Bone marrow (tissue), 2 donors: ENCODE results near the gene GPSM3.
"Not testable (repeated sequence)": the region's sequence is repeated elsewhere in the genome, so short reads cannot be mapped to it uniquely, and the experiment has no call there.

Experiments
- DNase-seq, 2 donors: peaks; one replicate each; lab custom pipeline; 2025; lab: John Stamatoyannopoulos, UW

GPSM3 gene

DNA sequence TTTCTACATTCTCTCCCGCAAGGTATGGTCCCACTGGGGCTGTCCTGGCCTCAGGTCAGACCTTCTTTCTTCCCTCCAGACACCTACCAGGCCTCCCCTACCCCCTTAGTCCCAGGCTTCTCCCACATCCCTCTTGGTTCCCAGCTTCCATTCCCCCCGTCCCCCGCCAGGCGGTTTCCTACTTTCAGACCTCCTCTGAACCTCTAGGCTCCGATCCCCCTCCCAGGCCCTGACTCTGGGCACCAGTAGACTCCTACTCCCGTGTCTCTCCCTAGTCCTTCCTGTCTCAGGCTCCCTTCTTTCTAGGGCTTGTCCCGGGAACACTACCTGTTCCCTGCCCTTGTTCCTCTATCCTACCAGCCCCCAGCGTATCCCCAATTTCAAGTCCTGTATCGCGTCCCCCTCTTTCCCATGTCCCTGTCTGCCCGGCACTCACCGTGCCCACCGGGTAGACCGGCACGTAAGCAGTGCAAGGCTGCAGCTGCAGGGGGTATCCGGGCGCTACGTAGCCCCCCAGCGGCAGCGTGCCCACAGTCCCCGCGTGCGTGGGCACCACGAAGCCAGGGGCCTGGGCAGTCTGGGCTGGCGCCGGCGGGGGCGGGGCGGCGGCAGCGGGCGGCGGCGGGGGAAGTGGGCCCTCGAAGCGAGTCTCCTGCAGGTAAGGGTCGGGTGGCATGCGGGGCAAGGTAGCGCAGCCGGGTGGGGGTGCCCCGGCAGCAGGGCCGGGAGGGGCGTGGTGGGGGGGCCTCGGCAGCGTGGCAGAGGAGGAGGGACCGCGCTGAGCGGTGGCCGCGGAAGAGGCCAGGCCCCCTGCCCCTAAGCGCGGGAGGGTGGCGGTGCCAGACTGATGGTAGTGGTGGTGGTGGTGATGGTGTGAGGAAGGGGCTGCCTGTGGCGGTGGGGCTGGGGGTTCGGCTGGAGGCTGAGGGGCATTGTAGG lies 42.2 kb downstream of the GPSM3 start:
- DNase-seq: no peak

DNA sequence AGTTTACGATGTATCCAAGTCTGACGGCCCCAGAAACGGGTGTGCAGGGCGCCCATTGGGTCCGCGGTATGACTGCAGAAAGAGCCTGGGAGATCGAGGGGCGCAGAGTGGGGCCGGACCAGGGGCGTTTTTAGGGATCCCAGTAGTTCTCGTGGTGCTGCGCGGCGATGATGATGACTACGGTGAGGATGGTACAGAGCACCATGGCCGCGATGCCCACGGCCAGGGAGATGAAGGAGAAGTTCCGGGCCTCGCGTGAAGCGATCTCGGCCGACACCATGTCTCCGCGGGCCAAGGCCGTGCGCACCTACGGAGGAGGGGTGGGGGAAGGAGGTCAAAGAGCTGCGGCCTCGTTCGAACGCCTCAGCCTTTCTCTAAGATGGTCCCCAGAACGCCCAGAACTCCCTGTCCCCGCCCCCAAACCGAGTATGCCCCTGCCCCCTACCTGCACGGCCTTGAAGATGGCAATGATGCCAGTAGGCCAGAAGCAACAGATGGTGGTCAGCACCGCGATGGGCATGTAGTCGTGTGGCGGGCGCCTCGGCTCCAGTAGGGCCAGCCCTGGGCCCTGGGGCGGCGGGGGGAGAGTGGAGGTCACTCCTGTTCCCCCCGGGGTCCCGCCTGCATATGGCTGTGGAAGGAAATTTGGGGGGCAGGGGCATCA lies 43.2 kb downstream of the GPSM3 start:
- DNase-seq: no peak

DNA sequence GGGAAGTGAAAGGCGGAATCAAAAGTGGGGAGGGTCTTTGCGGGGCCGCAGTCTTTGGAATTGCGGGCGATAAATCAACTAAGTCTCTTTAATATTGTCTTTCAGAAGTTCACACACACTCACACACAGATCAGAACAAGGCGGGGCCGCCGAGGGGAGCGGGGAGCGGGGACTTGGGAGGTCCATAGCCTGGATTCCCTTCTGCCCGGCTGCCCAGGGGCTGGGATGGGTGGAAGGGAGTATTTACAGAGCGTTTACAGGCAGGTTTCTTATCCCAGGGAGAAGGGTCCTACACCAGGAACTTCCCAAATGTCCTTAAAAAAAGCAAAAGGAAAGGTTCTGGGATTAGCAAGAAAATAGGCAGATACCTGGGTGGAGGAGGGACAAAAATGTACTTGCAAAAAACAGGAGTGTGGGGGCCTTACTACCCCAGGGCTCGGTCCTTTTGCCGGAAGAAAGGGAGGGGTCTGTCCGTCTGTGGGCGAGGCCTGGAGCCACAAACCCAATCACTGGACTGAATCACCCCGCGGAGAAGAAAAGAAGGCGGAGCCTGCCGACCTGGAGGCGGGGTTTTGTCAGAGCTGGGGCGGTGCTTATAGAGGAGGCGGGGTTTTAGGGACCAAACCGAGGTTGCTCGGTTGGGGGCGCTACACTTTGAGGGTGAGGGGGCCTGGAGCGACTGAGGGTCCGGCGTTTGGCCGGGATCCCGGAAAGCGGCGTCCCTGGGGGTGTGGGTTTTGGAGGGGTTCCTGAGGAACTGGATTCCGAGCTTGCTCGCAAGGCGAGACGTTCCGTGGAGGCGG lies 44.0 kb downstream of the GPSM3 start:
- peak in 1 of 2 donors; percentile 27 for DNase-seq

DNA sequence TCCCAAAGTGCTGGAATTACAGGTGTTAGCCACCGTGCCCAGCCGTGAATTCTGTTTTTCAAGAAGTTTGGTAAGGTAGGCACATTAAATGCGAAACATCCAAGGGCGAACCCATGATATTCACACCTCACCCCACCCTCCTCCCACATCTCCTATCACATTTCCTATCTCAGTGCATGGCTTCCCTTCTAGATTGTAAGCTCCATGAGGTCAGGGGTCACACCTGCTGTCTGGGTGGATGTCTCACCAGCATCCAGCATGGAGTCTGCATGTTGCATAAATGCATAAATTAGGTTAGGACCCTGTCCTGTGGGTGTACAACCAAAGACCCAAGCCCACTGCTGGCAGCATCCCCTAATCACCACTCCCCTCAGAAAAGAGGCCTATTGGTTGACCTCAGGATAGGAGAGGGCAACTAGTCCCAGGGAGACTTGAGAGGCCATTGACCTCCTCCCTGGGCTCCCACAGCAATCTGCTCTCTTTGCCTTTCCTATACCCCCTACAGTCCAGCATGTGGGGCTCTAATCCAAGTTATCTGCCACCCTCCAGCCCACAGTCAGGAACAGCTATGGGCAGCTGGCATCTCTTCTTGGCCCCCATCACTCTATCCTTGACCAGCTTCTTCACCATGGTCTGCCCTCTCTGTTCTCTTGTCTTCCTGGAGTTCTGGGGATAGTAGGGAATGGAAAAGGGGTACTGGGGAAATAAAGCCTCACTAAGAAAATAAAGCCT lies 44.9 kb downstream of the GPSM3 start:
- DNase-seq: no peak

DNA sequence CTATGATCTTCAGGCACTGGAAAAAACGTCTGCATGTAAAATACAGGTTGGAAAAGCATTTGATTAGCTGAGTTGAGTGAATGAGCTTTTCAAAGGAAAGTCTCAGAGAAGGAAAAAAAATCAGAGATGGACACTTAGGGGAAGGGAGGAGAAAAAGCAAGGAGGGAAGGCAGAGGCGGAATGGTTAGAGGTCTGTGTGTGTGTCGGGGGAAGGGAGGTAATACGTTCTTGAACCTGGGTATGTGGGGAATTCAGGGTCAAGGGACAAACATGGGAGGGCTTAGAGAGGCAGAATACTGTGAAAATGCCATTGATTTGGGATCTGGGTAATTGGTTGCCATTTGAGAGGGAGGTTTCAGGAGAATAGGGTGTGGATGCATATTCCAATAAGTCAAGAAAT lies 45.8 kb downstream of the GPSM3 start:
- no peak for DNase-seq

DNA sequence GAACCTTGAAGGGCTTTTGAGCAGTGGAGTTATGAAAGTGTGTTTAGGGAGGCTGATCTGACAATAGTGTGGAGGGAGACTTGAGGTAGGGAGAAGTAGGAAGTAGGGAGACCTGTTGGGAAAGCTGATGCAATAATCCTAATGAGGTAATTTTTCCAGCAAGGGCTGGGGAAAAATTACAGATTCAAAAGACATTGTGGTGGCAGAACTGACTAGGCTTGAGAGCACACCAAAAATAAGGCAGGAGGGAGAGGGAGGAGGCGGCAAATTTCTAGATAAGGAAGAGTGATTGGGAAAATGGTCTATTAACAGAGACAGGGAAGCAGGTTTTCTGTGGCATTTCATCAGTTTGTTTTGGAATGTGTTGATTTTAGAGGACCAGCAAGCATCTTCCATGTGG lies 46.2 kb downstream of the GPSM3 start:
- DNase-seq: no peak

DNA sequence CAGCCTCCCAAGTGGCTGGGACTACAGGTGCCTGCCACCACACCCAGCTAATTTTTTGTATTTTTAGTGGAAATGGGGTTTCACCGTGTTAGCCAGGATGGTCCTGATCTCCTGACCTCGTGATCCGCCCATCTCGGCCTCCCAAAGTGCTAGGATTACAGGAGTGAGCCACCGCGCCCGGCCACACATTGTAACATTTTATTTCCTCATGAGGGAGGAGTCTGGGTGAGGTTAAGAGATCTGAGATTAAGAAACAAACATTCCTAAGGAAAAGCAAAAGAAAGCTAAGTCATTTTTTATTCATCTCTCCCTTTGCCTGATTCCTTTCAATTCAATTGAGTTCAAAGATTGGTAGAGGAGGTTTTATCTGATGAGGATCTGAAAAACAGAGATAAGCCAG lies 48.2 kb downstream of the GPSM3 start:
- not testable (repeated sequence) for DNase-seq
